Measurements from ENCODE around the gene ATG7. TPM values are rescaled to one million over a fixed set of nuclear protein-coding genes. Genes with fewer than 3 reads are reported as not detected.

ATG7 gene
- total and polyA plus RNA-seq, 12 donors = 9.1 to 118 (median 40.0) TPM

DNA sequence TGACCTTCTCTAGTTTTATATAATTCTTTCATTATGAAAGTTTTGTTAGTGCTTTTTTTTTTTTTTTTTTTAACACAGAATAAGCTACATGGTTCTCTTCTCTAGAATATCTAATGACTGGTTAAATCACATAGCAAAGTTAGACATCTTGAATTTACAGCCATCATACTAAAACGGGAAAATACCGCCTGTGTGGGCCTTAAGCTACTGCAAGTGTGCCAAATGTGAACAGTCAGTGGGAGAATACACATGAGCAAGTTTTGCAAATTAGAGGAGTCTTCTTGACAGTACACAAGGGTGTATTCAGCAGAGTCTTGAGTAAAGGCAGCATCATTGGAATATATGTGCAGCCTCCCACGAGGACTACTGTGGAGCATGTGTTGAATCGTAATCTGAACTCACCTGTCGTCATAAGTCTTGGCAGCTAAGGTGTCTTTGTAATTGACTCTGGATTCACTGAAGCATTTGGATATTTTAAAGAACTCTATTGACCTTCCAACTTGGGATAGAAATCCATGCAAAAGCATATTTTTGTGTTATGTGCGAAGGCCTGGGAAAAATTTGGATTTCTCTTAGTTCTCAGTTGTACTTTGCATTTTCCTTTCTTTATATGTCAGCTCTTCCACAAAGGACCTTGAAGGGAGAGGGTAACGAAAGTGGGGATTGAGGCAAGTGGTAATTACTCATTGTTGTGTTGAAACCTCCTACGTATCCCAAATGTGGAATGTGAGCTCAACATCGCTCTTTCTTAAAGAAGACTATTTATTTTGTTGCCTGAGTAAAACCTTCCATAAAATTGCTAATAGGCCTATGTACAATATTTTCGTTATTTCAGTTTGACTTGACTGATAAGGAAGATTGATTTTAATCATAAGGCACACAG is 117.4 kb downstream of the ATG7 start:
- H3K4me3 ChIP-seq = no peak overlapping the region
- no peak overlapping the region for H3K27ac ChIP-seq
- H3K36me3 ChIP-seq (replicated peaks in 1 of 2) = no peaks in the 10 kb centered on the region
- DNase-seq = no peak
- H3K9me3 ChIP-seq (replicated peaks in 1 of 3) = no peaks in the 10 kb centered on the region
- TF ChIP-seq, protein P1, sequence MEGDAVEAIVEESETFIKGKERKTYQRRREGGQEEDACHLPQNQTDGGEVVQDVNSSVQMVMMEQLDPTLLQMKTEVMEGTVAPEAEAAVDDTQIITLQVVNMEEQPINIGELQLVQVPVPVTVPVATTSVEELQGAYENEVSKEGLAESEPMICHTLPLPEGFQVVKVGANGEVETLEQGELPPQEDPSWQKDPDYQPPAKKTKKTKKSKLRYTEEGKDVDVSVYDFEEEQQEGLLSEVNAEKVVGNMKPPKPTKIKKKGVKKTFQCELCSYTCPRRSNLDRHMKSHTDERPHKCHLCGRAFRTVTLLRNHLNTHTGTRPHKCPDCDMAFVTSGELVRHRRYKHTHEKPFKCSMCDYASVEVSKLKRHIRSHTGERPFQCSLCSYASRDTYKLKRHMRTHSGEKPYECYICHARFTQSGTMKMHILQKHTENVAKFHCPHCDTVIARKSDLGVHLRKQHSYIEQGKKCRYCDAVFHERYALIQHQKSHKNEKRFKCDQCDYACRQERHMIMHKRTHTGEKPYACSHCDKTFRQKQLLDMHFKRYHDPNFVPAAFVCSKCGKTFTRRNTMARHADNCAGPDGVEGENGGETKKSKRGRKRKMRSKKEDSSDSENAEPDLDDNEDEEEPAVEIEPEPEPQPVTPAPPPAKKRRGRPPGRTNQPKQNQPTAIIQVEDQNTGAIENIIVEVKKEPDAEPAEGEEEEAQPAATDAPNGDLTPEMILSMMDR (IDR thresholded peaks at IDR 0.05) = no peak
- no peak for TF ChIP-seq POLR2A (IDR thresholded peaks at IDR 0.05)
- intact Hi-C loops (cut with DNase I) = no loop called here
- 75 to 79% (median 76%) methylated on average over 10 of the region's 10 CpGs for WGBS, 4 donors
- H3K4me1 ChIP-seq (replicated peaks in 1 of 2) = peaks cover 19 to 51% of the 10 kb centered on the region in 2 donors
- H3K27me3 ChIP-seq = no peaks in the 10 kb centered on the region

GRCh38 chr3:11390411-11391131 is 118.4 kb downstream of the ATG7 start:
- intact Hi-C loops (cut with DNase I) = no loop called here
- peak overlapping the region in 1 of 5 donors; percentile 2 for H3K27ac ChIP-seq

GRCh38 chr3:11391174-11391879 is 119.1 kb downstream of the ATG7 start:
- DNase-seq = no peak
- 82 to 93% (median 85%) methylated on average over 6 of the region's 6 CpGs for WGBS, 4 donors
- no peaks in the 10 kb centered on the region for H3K9me3 ChIP-seq (replicated peaks in 1 of 3)
- no peaks in the 10 kb centered on the region for H3K27me3 ChIP-seq
- H3K4me3 ChIP-seq = no peak overlapping the region
- TF ChIP-seq, protein P1 (IDR thresholded peaks at IDR 0.05) = no peak
- TF ChIP-seq POLR2A (IDR thresholded peaks at IDR 0.05) = no peak
- H3K36me3 ChIP-seq (replicated peaks in 1 of 2) = no peaks in the 10 kb centered on the region
- no peak overlapping the region for H3K27ac ChIP-seq
- H3K4me1 ChIP-seq (replicated peaks in 1 of 2) = peaks cover 7 to 39% of the 10 kb centered on the region in 2 donors
- intact Hi-C loops (cut with DNase I) = no loop called here

More at GRCh38 chr3:11390411-11391131, 118.4 kb downstream of the ATG7 start:
- TF ChIP-seq POLR2A (IDR thresholded peaks at IDR 0.05) = no peak
- TF ChIP-seq, protein P1 (IDR thresholded peaks at IDR 0.05) = no peak
- H3K27me3 ChIP-seq = no peaks in the 10 kb centered on the region
- peaks cover 14 to 46% of the 10 kb centered on the region in 2 donors for H3K4me1 ChIP-seq (replicated peaks in 1 of 2)
- no peaks in the 10 kb centered on the region for H3K36me3 ChIP-seq (replicated peaks in 1 of 2)
- H3K9me3 ChIP-seq (replicated peaks in 1 of 3) = no peaks in the 10 kb centered on the region
- 65 to 74% (median 69%) methylated on average over 5 of the region's 5 CpGs for WGBS, 4 donors
- peak in 2 of 7 donors; percentile 8 to 26 for DNase-seq
- no peak overlapping the region for H3K4me3 ChIP-seq
